SHP77 treated with DMSO at 0.1 percent for 48 hours (cell line): ENCODE results near the gene EFEMP2.

Source experiments
- DNase-seq: peaks from one replicate; lab custom pipeline; 2025; lab: John Stamatoyannopoulos, UW

EFEMP2 gene

DNA sequence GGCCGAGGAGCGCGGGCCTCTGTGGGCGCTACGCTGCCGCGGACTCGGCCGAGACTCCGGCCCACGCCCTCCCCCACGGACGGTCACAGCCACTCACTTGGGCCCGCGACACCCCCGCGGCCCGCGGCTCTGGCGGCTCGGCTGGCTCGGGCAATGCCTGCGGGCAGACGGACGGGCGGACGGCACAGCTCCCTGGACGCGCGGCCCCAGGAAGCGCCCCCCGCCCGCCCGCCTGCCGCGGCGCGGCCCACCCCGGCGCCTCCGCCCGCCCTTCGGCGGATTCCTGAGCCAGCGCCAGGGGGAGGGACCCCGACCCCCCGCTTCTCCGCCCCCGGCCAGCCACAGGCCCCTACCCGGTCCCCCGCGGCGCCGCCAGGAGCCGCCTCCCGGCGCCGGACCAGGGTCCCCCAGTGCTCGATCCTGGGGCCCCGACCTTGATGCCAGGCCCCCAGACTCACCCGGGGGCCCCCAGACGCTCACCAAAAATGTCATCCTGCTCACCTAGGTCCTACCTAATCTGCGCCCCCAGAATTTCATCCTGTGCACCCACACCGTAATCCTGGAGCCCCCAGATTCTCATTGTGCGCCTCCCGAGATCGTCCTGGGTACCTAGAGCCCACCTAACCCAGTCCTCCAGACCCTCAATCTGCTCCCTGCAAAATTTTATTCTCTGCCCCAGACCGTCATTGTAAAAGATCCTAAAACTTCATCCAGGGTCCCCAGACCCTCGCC is at the start of gene EFEMP2:
Gene EFEMP2, minus strand, starts transcription at position 215 of the 732 bp plus-strand sequence. CDS start 446 bp downstream, outside the sequence.
- DNase-seq, result no peak

DNA sequence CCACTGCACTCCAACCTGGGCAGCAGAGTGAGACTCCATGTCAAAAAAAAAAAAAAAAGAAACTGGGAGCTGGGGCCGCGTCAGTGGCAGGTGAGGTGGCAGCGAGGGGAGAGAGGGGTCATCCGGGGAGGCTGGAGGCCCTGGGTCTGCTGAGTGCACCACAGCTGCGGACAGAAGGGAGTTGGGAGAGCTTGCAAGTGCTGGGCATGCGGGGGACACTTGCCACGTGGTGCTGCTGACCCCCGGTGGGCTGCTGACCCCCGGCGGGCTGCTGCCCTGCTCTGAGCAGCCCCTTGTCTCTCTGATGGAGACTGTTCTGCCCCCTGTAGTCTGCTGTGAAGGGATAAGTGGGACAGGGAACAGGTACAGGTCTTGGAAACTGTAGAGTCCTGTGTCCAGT is 49.3 kb upstream of the EFEMP2 start:
- DNase-seq, result no peak

DNA sequence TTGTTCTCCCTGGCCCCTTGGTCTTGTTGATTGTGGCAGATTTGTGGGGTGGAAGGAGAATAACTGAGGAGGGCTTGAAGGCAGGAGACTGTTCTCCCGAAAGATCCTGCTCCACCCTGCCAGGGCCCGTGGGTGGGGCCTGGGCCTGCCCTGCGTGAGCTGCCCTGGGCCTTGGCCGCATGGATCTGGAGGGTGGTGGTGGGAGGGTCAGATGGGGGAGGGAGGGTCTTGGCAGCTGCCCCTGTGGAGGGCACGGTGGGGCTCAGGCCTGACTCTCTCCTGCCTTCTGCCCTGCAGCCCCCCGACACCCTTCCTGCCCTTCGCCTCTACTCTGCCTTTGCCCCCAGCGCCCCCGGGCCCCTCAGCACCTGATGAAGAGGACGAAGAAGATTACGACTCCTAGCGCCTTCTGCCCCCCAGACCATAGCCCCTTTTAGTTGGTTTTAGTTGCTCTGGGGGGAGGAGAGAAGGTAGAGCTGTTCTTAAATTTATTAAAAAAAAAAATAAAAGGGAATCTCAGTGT is 48.5 kb upstream of the EFEMP2 start:
- no peak for DNase-seq

DNA sequence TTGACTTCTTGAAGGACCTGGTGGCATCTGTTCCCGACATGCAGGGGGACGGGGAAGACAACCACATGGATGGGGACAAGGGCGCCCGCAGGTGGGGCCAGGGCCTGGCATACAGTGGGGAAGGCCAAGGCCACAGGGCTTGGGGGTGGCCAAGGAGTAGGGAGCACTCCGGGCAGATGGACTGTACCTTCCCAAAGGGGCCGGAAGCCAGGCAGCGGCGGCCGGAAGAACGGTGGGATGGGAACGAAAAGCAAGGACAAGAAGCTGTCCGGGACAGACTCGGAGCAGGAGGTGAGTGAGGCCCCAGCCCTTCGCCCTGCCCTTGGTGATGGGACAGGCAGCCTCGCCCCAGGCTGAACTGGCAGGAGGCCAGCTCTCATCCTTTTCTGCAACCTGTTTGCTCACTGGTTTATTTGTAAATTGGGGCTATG is 47.8 kb upstream of the EFEMP2 start:
- no peak for DNase-seq

DNA sequence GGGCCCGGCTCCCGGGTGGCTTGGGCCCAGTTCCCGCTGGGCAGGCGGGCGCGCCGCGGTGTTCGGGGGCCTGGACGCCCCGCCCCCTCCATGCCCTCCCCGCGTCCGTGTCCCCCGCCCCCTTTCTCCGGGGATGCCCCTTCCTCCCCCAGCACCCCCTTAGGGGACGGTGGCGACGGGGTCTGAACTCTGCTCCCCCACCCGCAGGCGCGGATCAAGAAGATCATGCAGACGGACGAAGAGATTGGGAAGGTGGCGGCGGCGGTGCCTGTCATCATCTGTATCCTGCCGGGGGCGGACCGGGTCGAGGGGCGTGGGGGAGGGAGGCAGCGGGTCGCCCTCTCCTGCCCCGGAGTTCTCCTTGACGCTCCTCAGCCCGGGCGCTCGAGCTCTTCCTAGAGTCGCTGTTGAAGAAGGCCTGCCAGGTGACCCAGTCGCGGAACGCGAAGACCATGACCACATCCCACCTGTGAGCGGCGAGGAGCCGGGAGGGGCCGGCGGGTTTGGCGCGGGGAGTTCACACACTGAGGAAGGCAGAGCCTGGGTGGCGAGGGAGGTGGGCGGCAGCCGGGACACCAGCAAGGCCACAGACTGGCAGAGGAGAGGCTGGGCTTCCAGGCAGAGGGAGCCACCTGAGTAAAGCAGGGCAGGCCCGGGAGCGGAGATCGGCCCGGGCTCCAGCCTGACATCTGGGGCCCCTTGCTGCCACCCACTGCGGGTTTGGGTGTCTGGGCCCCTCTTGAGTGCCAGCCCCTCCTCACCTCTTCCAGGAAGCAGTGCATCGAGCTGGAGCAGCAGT is 47.2 kb upstream of the EFEMP2 start:
- no peak for DNase-seq

DNA sequence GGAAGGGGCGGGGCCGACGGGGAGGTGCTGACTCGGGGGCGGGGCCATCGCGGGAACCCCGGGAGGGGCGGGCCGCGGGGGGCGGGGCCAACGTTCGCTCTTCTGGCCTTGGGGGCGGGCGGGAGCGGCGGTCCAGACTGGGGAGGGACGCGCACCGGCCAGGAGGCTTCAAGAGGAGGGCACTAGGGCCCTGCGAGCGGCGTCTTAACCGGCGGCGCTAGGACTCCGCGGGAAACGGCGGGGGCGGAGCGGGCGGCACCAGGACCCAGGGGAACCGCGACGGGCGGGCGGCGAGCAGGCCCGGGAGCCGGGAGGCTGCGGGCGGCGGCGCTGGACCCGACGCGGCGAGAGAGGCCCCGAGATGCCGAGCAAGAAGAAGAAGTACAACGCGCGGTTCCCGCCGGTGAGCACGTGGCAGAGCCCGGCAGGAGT is 46.6 kb upstream of the EFEMP2 start, which contains the start of gene DRAP1:
Gene DRAP1, plus strand, starts transcription at position 286 of the 432 bp plus-strand sequence. Its CDS starts 76 bp downstream, at position 362.
- DNase-seq, result peak; percentile 86

DNA sequence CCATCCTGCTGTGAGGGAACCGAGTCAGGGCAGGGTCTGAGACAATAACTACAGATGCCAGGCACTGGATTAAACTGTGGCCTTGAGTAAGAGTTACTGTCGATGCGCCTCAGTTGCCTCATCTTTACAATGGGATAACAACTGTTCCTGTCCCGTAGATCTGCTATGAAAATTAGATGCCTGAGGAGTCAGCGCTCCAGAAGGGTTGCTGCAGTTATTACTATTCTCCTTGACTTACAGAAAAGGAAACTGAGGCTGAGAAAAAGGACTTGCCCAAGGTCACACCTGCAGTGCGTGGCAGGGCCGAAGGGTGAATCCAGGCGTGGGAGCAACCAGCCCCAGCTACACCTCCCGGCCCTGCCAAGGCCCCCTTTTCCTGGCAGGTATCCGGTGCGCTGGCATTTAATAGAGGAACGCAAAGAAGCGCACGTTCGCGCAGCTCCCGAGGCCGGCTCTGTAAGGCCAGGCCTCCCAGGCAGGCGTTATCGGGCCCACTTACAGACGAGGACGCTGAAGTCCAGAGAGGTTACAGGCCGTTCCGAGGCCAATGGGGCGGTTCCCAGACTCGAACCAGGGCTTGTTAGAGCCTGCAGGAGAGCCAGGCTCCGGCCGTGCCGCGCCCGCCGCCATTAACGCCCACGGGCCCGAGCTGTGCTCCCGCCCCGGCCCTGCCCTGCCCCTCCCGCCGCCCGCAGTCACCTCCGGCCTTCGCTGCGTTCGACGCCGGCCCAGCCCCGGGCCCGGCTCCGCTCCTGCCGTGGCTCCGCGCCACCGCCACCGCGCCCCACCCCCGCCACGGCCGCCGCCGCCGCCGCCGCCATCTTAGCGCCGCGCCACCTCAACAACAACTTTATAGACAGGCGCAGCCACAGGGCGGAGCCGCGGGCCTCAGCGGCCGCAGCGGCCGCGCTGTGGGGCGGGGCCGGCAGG is 45.9 kb upstream of the EFEMP2 start, which contains the start of gene C11orf68:
Gene C11orf68, minus strand, starts transcription at position 852 of the 930 bp plus-strand sequence. Its CDS starts 31 bp downstream, at position 821.
- DNase-seq, result no peak

DNA sequence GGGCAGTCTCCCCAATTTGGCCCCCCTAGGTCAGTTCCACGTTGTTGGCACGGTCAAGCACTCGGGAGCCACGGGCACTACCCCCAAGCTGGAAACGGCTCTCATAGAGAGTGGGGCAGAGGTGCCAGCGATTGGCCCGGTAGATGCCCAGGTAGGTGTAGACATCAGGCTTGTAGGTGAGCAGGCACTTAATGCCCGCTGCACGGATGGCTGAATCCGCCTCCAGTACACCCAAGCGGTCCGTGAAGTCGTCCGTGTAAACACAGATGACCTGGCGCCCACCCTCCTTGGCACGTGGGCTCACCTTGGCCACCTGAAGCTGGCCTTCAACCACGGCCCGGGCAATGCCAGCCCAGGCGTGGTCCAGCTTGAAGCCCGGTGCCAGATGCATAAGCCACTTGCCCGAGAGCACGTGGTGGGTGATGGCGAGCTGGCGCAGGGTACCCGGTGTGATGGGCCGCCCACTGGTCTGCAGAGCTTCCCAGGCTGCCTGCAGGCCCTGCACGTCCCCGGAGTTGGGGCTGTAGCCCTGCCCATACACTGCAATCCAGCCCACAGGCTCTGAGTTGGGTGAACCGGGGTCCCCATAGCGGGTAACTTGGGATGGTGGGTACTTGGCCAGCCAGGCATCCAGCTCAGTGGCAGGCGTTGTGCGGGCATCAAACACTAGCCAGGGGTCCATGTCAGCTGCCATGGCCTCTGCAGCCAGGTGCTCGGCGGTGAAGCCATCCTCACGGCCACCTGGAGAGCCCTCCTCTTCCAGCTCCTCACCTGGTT is 45.0 kb upstream of the EFEMP2 start:
- no peak for DNase-seq

DNA sequence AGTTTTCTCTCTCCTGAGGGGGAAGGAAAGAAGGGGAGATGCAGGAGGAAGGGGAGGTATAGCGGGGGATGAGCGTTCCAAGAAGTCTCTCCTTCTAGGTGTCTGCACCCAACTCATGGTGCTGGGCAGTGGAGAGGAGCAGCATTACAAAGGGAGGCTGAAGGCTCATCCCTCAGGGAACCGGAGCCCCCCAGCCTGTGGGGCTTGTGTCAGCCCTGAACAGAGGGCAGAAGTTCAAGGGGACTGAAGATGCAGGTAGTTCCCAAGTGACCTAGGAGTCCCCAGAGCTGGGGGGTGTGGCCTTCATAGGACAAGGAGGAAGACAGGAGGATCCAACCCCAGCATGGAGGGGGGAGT is 44.5 kb upstream of the EFEMP2 start:
- DNase-seq, result no peak

DNA sequence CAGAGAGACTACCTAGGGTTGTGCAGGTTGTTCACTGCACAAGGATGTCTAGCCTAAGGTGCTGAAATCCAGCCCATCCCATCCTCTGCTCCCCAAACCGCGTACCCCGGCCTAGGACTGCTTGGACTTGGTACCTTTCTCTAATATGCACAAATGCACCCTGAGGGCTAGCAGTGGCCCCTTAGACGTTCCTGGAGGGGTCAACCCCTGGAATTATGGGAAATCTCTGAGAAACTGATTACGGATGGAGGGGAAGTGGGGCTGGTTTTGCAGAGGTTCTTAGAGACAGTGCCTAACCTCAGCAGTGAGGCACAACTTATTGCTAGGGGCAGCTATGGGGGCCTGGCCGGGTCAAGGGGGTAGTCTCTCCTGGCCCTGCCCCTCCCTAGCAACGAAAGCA is 43.8 kb upstream of the EFEMP2 start:
- DNase-seq, result no peak

DNA sequence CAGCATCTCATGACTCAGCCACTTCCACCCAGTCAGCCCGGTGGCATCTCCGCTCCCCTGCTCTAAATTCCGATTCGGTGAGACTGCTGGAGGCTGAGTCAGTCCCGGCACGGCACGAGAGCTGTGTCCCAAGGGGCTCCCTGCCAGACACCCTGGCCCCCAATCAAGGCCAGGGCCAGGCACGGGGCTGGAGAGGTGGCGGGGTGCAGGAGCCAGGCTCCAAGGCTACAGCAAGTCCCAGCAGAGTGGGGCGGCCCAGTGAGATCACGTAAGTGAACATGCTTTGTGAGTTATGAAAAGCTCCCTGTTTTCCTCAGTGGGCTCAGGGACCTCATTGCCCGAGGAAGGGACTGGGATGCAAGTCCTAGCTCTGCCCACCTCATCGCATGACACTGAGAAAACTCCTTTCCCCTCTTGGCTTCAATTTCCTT is 43.2 kb upstream of the EFEMP2 start:
- no peak for DNase-seq

DNA sequence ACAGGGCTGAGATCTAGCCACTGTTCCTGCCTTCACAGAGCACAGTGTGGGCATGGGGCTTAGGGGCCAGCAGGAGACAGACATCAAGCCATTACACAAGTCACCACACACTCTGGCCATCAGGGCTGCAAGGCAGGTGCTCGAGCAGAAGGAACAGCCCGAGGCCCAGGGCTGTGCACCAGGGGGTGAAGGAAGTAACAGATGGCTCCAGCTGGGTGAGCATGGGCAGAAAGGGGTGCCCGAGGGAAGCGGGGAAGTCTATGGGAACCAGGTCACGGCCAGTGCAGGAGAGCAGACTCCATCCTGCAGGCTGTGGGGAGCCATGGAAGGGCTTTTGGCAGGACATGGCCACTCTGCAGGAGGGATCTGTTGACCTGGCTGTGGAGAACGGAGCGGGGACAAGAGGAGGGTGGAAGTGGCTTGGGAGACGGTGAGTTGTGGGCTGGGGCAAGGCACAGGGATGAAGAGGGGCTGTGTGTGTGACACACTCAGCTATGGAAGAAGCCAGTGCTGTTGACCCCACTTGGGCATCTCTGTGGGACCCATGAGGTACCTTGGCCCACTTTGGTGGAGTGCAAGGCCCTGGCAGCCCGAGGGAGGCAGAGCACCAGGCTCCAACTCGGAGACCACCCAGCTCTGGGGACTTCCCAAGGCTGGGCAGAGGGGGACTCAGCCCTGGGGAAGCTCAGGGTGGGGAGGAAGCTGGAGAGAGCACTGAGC is 42.7 kb upstream of the EFEMP2 start:
- DNase-seq, result no peak

DNA sequence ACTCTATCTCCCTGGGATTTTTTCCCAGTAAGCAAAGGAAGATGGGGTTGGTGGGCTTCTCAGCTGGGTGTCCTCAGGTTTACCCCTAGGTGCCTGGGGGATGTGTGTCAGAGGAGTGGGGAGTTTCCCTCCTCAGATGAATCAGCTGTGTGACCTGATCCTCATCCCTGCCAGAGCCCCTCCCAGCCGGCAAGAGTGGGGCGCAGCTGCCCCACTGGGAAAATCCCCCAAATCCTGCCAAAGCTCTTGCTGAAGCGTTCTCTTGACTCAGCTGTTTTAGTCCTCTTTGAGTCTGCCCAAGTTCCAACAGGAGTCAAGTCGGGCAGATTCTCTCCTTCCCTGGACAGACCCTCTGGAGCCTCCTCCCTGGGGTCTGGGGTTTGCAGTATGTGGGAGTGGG is 40.2 kb upstream of the EFEMP2 start:
- no peak for DNase-seq

DNA sequence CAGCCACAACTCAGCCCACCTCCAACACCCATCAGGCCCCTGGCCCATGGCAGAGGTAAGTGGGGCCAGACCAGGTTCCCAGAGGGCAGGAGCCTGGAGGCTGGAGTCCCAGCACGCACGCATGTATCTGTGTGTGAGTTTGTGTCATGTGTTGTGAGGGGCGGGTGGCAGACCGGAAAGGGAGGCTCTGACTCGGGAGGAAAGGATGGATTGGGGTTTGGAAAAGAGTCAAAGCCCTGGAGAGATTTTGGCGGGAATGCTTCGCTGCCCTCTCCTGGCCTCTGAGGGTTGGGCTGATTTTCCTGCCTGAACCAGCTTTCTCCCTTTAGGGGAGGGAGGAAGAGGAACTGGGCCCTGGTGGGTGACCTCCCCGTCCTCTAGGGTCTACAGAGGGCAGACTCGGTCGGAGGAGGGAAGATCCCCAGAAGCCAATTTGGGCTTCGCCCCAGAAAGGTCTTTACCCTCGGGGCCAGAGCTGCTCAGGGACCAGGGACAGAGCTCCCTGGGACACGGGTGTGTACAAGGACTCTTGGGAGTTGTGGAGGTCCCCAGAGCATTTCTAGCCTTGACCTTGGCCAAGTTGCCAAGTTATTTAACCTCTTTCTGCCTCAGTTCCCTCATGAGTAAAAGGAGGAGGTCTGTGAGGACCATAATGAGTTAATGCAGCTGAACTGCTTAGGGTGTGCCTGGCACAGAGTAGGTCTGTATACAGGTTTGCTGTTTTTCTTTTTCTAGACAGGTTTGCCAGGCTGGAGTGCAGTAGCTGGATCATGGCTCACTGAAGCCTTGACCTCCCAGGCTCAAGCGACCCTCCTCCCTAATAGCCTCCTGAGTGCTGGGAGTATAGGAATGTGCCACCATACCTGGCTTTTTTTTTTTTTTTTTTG is 39.3 kb upstream of the EFEMP2 start:
- peak; percentile 67 for DNase-seq

DNA sequence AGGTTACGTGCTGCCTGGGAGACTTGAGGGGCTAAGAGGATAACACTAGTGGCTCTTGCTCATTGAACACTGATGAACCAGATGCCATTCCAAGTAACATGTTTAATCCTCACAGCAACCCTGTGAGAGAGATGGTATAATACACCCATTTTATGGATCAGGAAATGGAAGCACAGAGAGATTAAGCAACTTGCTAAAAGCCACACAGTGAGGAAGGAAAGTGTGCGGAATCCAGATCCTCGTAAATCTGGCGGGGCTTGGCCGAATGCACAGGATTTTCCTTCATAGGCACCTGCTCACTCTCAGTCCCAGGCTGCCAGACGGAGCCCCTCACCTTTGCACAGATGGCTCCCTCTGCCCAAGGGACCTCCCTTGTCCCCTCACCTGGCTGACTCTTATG is 35.3 kb upstream of the EFEMP2 start:
- no peak for DNase-seq

DNA sequence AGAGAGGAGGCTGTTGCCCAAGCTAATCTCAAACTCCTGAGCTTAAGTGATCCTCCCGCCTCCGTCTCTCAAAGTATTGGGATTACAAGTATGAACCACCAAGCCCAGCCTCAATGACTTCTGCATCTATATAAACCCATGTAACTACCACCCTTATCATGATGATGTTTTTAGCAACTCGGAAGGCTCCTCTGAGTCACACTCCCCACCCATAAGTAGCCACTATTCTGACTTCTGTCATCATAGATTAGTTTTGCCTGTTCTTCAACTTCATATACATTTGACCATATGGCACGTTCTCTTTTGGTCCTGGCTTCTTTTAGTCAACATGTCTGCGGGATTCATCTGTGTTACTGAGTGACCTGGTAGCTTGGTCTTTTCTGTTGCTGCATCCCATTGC is 34.0 kb upstream of the EFEMP2 start:
- DNase-seq, result no peak

DNA sequence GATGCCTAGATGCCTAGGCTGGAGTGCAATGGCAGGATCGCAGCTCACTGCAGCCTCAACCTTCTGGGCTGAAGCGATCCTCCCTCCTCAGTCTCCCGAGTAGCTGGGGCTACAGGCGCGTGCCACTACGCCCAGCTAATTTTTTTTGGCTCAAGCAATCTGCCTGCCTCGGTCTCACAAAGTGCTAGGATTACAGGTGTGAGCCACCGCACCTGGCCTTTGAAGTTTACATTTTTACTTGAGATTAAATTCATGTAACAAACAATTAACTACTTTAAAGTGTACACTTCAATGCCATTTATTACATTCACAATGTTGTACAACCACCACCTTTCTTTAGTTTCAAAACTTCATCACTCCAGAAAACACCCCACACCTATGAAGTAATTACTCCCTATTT is 31.1 kb upstream of the EFEMP2 start:
- no peak for DNase-seq

DNA sequence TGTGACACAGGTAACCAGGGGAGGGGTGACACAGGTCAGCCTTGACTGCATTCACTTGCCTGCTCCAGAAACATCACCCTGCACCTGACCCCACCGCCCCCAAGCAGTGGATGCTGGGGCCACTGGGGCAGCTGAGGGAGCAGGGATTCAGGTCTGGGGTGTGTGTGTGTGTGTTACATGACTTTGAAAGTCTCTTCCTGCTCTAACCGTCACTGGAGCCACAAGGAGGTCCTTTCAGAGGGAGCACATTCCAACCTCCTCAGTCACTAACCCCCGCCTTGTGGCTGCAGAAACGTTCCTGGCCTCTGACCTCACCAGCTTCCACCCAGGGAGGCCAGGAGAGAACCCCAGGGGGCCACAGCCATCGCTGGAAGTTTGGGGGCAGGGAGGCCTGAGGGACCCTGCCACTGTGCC is 30.5 kb upstream of the EFEMP2 start:
- DNase-seq, result no peak

DNA sequence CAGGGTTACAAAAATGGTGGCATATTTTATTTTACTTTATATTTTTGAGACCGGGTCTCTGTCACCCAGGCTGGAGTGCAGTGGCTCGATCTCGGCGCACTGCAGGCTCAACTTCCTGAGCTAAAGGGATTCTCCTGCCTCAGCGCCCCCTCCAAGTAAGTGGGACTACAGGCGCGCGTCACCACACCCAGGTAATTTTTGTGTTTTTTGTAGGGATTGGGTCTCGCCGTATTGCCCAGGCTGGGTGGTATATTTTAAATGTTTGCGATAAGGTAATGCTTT is 28.2 kb upstream of the EFEMP2 start:
- no peak for DNase-seq
